A172 (cell line): Measurements from ENCODE around the gene TMC1. TPM values are rescaled to one million over a fixed set of nuclear protein-coding genes. Genes with fewer than 3 reads are reported as not detected.
"Not testable (repeated sequence)": the region's sequence is repeated elsewhere in the genome, so short reads cannot be mapped to it uniquely, and the experiment has no call there.

Experiments
- DNase-seq: peaks from one replicate; pipeline ENCODE4 v3.0.0-alpha.2; 2015; ENCODE audit warnings: low spot score
- total RNA-seq: library from RNA; depleted of rRNA; stranded (reverse); fragments of >200 nt; shearing (Covaris generic); gene quantifications from 2 replicates; pipeline ENCODE4 v1.2.3, GENCODE V29; 2014

The TMC1 gene
- total RNA-seq, 1 experiment from 2014 or later = not detected

- DNase-seq = no peak
Observed at GRCh38 chr9:72817413-72817812, 296.0 kb downstream of the TMC1 start.

DNA sequence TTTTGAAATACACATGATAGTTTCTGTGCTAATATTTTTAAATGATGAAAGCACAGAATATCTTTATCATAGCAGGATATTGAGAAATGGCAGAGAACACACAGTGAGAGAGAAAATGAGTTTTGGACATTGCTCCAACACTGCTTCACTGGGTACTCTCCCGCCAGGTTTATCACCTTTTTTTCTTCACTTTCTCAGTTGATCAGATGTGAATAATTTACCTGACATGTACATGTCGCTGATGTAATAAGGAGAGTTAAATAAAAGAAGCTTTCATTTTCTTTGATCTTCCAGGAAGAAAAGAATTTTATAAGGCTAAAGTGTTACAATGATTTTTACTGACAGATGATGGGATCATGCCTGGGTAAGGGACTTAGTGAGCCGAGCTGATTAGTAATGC is 297.0 kb downstream of the TMC1 start:
- DNase-seq = no peak

- no peak for DNase-seq
Observed at GRCh38 chr9:72823971-72824370, 302.6 kb downstream of the TMC1 start.

DNA sequence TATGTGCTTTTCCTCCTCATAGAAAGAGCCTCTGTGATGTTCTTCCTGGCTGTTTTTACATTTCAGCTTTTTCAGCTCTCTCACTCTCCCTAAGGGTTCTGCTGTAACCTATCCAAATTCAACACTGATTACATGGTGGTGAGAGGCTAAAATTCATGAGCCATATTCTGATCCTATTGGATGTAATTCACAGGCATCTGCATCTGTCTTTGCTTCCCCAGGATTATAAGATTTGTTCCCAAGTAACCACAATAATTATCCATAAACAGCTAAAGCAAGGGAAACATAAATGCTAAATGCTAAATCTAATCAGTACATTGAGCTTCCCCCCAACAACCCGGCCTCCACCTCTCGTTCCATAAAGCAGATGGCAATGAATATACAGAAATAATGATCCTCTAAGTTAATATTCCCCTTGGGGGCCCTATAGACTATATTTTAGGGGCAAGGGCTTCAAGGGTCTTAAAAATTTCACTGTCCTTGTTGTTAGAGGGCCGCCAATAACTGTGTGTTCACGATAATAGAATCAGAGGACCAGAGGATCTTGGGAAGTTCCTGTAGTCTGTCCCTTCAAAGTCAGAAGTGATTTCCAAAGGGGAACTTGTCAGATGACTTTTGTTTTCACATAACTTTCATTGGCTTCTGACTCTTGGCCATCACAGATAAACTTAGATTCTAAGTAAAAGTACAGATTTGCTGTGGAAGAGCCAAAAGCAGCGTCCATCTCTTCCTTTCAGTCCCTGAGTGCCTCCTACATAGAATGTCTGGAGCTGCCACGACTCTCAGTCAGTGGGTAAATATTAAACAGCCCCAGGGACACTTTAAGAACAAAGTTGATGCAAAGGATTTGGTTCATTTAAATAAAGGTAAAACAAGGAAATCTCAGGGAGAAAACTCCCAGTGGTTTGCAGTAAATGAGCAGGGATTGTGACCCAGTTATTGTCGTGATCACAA is 305.9 kb downstream of the TMC1 start:
- DNase-seq = no peak

GRCh38 chr9:72827950-72828731 is 306.7 kb downstream of the TMC1 start:
- DNase-seq = no peak

- no peak for DNase-seq
Observed at GRCh38 chr9:72834994-72835393, 313.6 kb downstream of the TMC1 start.

GRCh38 chr9:72836790-72837189 is 315.4 kb downstream of the TMC1 start:
- no peak for DNase-seq

GRCh38 chr9:72839085-72839484 is 317.7 kb downstream of the TMC1 start:
- no peak for DNase-seq

DNA sequence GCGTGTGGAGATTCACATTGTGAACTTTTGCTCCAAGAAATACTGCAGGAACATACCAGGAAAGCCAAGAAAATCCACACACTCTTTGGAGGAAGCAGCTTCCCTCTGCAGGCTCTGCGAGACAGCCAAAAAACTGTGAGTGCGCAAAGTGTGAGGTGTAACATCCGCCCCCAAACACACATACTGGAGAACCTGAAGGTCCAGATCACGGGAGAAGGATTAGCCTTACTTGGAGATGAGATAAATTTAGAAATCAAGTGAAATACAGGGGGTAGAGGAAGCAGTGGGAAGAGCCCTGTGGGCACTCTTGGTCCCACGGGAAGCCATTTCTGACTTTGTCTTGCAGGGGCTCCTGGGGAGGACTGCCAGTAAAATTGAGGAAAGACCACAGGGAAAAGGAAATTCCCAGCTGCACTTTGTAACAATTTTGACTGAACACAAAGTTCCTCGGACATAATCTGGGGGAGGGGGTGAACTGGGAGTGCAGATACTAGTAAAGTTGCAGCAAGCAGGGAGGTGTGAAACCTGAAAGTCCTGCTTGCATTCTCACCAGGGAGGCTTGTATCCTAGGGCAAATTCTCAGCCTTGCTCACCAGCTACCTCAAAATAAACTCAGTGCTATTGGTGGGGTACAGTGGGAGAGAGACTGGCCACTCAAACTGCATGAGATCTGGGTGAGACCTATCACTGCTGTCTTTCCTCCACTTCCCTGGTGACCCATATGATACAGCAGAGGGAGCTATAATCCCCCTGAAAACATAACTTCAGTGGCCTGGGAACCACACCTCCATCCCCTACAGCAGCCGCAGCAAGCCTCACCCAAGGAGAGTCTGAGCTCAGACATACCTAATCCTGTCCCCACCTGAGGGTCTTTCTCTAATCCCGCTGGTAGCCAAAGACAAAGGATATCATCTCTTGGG is 322.4 kb downstream of the TMC1 start:
- DNase-seq = no peak

DNA sequence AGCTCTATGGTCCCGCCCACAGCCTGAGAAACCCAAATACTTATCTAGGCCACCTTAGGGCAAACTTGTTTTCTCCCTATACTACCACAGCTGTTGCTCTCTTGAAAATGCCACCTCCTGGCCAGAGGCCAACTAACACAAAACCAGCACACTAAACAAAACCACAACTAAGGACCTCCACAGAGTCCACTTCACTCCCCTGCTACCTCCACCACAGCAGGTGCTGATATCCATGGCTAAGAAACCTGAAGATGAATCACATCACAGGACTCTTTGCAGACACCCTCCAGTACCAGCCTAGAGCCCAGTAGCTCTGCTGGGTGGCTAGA is 323.0 kb downstream of the TMC1 start:
- no peak for DNase-seq

DNA sequence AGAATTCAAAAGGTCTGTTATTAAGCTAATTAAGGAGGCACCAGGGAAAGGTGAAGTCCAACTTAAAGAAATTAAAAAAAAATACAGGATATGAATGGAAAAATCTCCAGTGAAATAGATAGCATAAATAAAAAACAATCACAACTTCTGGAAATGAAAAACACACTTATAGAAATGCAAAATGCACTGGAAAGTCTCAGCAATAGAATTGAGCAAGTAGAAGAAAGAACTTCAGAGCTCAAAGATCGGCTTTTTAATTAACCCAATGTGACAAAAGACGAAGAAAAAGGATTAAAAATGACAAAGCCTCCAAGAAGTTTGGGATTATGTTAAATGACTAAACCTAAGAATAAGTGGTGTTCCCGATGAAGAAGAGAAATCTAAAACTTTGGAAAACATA is 323.6 kb downstream of the TMC1 start:
- DNase-seq = not testable (repeated sequence)

- not testable (repeated sequence) for DNase-seq
Observed at GRCh38 chr9:72850209-72850608, 328.8 kb downstream of the TMC1 start.

DNA sequence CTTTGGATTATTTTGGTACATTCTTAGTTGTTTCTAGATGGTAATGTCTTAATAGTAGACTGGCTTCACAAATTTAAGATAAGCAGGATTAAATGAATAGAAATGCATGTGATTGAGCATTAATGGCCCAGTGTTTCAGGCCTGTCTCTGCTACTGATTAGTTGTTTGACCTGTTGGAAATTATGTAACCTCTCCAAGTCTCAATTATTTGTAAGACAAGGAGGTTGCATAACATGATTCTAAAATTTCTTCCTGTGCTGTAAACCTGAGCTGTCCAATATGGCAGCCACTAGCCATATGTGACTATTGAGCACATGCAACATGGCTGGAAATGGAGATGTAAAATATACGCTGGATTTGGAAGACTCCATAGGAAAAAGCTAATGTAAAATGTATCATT is 333.9 kb downstream of the TMC1 start:
- DNase-seq = no peak

GRCh38 chr9:72855890-72856523 is 334.6 kb downstream of the TMC1 start:
- DNase-seq = no peak

GRCh38 chr9:72856972-72857623 is 335.7 kb downstream of the TMC1 start:
- peak; percentile 60 for DNase-seq

DNA sequence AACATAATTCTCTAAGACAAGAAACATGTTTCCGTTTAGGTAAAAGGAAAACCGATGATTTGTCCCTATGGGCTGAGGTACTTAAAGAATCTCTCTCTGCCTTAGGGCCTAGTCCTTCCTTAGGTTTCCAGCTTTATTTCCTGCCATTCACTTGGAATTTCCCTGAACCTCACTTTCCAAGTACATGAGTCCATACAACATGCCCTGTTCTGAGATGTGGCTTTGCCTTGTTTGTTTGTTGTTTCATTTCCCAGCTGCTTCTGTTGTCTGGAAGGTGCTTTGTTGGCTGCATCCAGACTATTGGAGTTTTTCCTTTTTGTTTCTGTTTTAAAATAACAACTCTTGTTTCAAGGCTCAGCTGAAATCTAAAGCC is 336.2 kb downstream of the TMC1 start:
- DNase-seq = no peak

DNA sequence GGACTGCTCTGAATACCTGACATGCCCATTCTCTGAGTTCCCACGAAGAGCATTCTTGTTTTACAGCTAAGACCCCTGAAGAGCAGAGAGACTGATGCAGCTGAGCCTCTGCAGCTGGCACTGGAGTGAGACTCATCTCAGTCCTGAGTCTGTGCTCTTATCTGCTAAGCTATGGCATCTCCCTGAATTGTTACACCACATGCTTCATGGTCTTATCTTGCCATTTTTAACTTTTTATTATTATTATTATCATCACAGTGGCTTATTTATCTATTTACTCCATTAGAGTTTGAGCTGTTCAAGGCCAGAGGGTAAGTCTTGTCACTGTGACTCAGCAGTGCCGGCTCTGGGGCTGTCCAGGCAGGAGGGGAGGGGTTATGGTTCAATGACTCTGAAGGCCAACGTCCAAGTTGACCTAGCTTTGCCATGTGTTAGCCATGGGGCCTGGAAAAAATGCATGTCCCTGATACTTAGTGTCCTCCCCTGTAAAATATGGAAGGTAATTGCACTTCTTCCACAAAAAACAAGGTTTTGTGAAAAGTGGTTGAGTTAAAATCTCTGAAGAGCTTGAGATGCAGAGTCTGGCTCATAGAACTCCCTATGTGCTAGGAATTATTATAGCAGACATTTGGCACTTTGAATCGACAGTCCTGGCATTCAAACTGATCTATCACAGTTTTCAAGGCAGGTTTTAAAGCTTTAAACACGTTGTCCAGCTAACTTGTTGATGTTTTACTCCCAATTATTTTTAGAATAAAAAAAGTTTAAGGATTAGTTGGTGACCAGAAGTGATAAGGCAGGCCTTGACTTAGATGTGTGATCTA is 336.9 kb downstream of the TMC1 start:
- peak; percentile 19 for DNase-seq

- not testable (repeated sequence) for DNase-seq
Observed at GRCh38 chr9:72862788-72863187, 341.4 kb downstream of the TMC1 start.

DNA sequence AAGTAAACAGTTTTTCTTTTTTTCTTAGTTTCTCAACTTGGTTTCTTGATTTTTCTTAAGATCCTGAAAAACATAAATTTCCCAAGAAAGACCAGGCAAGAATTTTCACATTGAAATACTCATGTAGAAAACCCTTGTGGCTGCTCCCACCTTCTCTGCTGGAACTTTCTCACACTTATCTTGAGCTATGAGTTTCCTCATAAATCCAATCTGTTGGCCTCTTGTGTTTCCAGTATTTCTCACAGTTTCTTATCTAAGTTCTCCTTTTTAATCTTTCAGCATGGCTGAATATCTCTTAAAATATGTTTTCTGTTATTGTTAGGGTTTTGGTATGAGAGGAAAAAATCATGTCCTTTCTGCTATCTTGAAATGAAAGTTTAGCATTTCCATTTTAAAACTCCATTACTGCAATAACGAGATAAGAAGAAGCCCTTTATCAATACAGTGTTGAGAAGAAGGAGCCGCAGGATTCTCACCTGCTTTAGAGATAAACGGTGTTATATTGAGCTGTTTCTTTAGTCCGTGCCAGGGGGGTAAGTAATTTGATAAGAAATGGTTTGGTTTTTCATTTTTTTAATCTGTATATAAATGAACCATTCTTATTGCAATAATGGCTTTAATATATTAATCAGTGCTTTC is 342.2 kb downstream of the TMC1 start:
- no peak for DNase-seq

- no peak for DNase-seq
Observed at GRCh38 chr9:72864327-72864726, 342.9 kb downstream of the TMC1 start.
